HEK293 (cell line): ENCODE results near the gene ITGA3.
A peak's percentile ranks its signal among the peaks of the same experiment; 100 is the strongest.

Source experiments
- CTCF ChIA-PET: fragments of 350-600 bp; formaldehyde crosslinking; extraction: SDS; loops from one replicate; lab custom pipeline; 2021; ENCODE audit warnings: antibody characterized with exemption; lab: Yijun Ruan, JAX
- POLR2A ChIA-PET: fragments of 300-600 bp; formaldehyde crosslinking; extraction: SDS; loops from one replicate; lab custom pipeline; 2020; ENCODE audit warnings: antibody characterized with exemption, inconsistent platforms; lab: Yijun Ruan, JAX
- H3K27ac ChIP-seq: fragments of 200-500 bp; sonication (Bioruptor generic); 2 replicates; pipeline ENCODE4 v1.5.1; 2014; ENCODE audit warnings: low read depth, low read length, control low read depth, inconsistent platforms; ENCODE audit errors: extremely low read depth
- H3K36me3 ChIP-seq, 2 experiments: fragments of 200-500 bp in 1 of 2; sonication (Bioruptor generic) in 1 of 2; 1 replicate in 1 of 2; 2 replicates in 1 of 2; pipeline ENCODE4 v1.5.1; 2014 to 2017; ENCODE audit warnings: inconsistent platforms in 2 of 2, low read length in 2 of 2; ENCODE audit not compliant: control insufficient read depth in 2 of 2, insufficient read depth in 1 of 2
- H3K4me1 ChIP-seq: fragments of 200-500 bp; sonication (Bioruptor generic); 2 replicates; pipeline ENCODE4 v1.5.1; 2014; ENCODE audit warnings: mild to moderate bottlenecking, low read length, inconsistent platforms; ENCODE audit not compliant: control insufficient read depth, insufficient read depth
- H3K4me3 ChIP-seq: 2 replicates; pipeline ENCODE4 v1.5.1; 2011; ENCODE audit warnings: low read depth, mild to moderate bottlenecking, control low read depth, low read length, moderate library complexity
- H3K9me3 ChIP-seq: fragments of 200-500 bp; sonication (Bioruptor generic); 2 replicates; pipeline ENCODE4 v1.5.1; 2014; ENCODE audit warnings: low read depth, low read length, inconsistent platforms; ENCODE audit not compliant: control insufficient read depth, insufficient read depth
- GFI1B ChIP-seq: fragments of 450-650 bp; formaldehyde crosslinking; IDR thresholded peaks from 2 replicates; pipeline ENCODE4 v1.5.1; 2016; ENCODE audit warnings: missing biosample characterization, missing genetic modification characterization
- GLI2 ChIP-seq: fragments of 450-650 bp; formaldehyde crosslinking; IDR thresholded peaks from 2 replicates; pipeline ENCODE4; 2017; ENCODE audit warnings: missing biosample characterization, missing genetic modification characterization, low read depth, borderline replicate concordance
- GLIS1 ChIP-seq: fragments of 450-650 bp; formaldehyde crosslinking; IDR thresholded peaks from 2 replicates; pipeline ENCODE4 v1.5.1; 2016; ENCODE audit warnings: missing biosample characterization, missing genetic modification characterization
- OVOL3 ChIP-seq: fragments of 450-650 bp; formaldehyde crosslinking; IDR thresholded peaks from 2 replicates; pipeline ENCODE4 v1.5.1; 2016; ENCODE audit warnings: missing biosample characterization, missing genetic modification characterization
- SALL2 ChIP-seq: fragments of 450-650 bp; formaldehyde crosslinking; IDR thresholded peaks from 2 replicates; pipeline ENCODE4 v1.5.0; 2017; ENCODE audit warnings: missing biosample characterization, mild to moderate bottlenecking, missing genetic modification characterization, borderline replicate concordance
- WT1 ChIP-seq: fragments of 450-650 bp; formaldehyde crosslinking; IDR thresholded peaks from 2 replicates; pipeline ENCODE4 v1.5.1; 2016; ENCODE audit warnings: missing biosample characterization, missing genetic modification characterization
- ZBTB21 ChIP-seq: fragments of 450-650 bp; formaldehyde crosslinking; IDR thresholded peaks from 2 replicates; pipeline ENCODE4 v1.5.1; 2017; ENCODE audit warnings: missing biosample characterization, missing genetic modification characterization
- ZEB2 ChIP-seq: fragments of 450-650 bp; formaldehyde crosslinking; IDR thresholded peaks from 2 replicates; pipeline ENCODE4 v1.5.1; 2016; ENCODE audit warnings: missing biosample characterization, missing genetic modification characterization
- ZFP69B ChIP-seq: fragments of 450-650 bp; formaldehyde crosslinking; IDR thresholded peaks from 2 replicates; pipeline ENCODE4 v1.5.1; 2016; ENCODE audit warnings: missing biosample characterization, missing genetic modification characterization
- ZNF112 ChIP-seq: fragments of 450-650 bp; formaldehyde crosslinking; IDR thresholded peaks from 2 replicates; pipeline ENCODE4 v1.5.0; 2017; ENCODE audit warnings: missing biosample characterization, missing genetic modification characterization
- ZNF214 ChIP-seq: fragments of 450-650 bp; formaldehyde crosslinking; IDR thresholded peaks from 2 replicates; pipeline ENCODE4 v1.5.1; 2017; ENCODE audit warnings: missing biosample characterization, mild to moderate bottlenecking, missing genetic modification characterization, borderline replicate concordance
- ZNF221 ChIP-seq: fragments of 450-650 bp; formaldehyde crosslinking; IDR thresholded peaks from 2 replicates; pipeline ENCODE4 v1.5.1; 2017; ENCODE audit warnings: missing biosample characterization, missing genetic modification characterization, borderline replicate concordance
- ZNF24 ChIP-seq: fragments of 450-650 bp; formaldehyde crosslinking; IDR thresholded peaks from 2 replicates; pipeline ENCODE4 v1.5.1; 2016; ENCODE audit warnings: missing biosample characterization, missing genetic modification characterization
- ZNF302 ChIP-seq: fragments of 450-650 bp; formaldehyde crosslinking; IDR thresholded peaks from 2 replicates; pipeline ENCODE4 v1.5.1; 2016; ENCODE audit warnings: missing biosample characterization, missing genetic modification characterization, low read depth
- ZNF394 ChIP-seq: fragments of 450-650 bp; formaldehyde crosslinking; IDR thresholded peaks from 2 replicates; pipeline ENCODE4 v1.5.1; 2016; ENCODE audit warnings: missing biosample characterization, missing genetic modification characterization, mild to moderate bottlenecking, moderate library complexity, borderline replicate concordance
- ZNF473 ChIP-seq: fragments of 450-650 bp; formaldehyde crosslinking; IDR thresholded peaks from 2 replicates; pipeline ENCODE4 v1.5.1; 2017; ENCODE audit warnings: missing biosample characterization, missing genetic modification characterization
- ZNF600 ChIP-seq: fragments of 450-650 bp; formaldehyde crosslinking; IDR thresholded peaks from 2 replicates; pipeline ENCODE4 v1.5.1; 2016; ENCODE audit warnings: missing biosample characterization, missing genetic modification characterization
- ZNF629 ChIP-seq: fragments of 450-650 bp; formaldehyde crosslinking; IDR thresholded peaks from 2 replicates; pipeline ENCODE4 v1.5.1; 2017; ENCODE audit warnings: missing biosample characterization, missing genetic modification characterization
- ZNF76 ChIP-seq: fragments of 450-650 bp; formaldehyde crosslinking; IDR thresholded peaks from 2 replicates; pipeline ENCODE4; 2016; ENCODE audit warnings: low read depth, missing biosample characterization, missing genetic modification characterization, borderline replicate concordance
- ZNF768 ChIP-seq: fragments of 450-650 bp; formaldehyde crosslinking; IDR thresholded peaks from 2 replicates; pipeline ENCODE4 v1.5.1; 2018; ENCODE audit warnings: missing biosample characterization, mild to moderate bottlenecking, missing genetic modification characterization
- ZNF837 ChIP-seq: fragments of 450-650 bp; formaldehyde crosslinking; IDR thresholded peaks from 2 replicates; pipeline ENCODE4 v1.5.1; 2016; ENCODE audit warnings: missing biosample characterization, missing genetic modification characterization
- ZSCAN23 ChIP-seq: fragments of 450-650 bp; formaldehyde crosslinking; IDR thresholded peaks from 2 replicates; pipeline ENCODE4 v1.5.1; 2016; ENCODE audit warnings: missing biosample characterization, missing genetic modification characterization
- ZSCAN30 ChIP-seq: fragments of 450-650 bp; IDR thresholded peaks from 2 replicates; pipeline ENCODE4 v1.5.1; 2018; ENCODE audit warnings: missing biosample characterization, mild to moderate bottlenecking, missing genetic modification characterization, moderate library complexity
- TF ChIP-seq, protein P1 (sequence below): fragments of 450-650 bp; formaldehyde crosslinking; IDR thresholded peaks from 2 replicates; pipeline ENCODE4 v1.5.1; 2016; ENCODE audit warnings: missing biosample characterization, missing genetic modification characterization, low read depth
- TF ChIP-seq, protein P2 (sequence below): fragments of 450-650 bp; formaldehyde crosslinking; IDR thresholded peaks from 2 replicates; pipeline ENCODE4 v1.5.1; 2016; ENCODE audit warnings: missing biosample characterization, missing genetic modification characterization

Gene ITGA3

GRCh38 chr17:50080827-50081226 lies 24.9 kb downstream of the ITGA3 start:
- CTCF ChIA-PET, result interaction anchor here (0.7 to 5.9 kb wide), 6 partner anchors 13 to 68 kb away, joined by 3 to 50 read pairs (median 8); partner anchors contain the start of genes ITGA3 and PDK2
- Histone ChIP-seq H3K9me3 (no peaks in the 10 kb centered on the region), H3K4me1 (no peaks in the 10 kb centered on the region)
- TF ChIP-seq ZSCAN30 (tag by site-specific recombination), result no peak
- no peak for TF ChIP-seq ZNF837
- TF ChIP-seq ZNF214 (tag by site-specific recombination), result no peak
- TF ChIP-seq GFI1B, result no peak
- TF ChIP-seq GLI2 (tag by site-specific recombination), result no peak
- no peak for TF ChIP-seq SALL2 (tag by site-specific recombination)
- TF ChIP-seq ZEB2 (tag by site-specific recombination), result no peak
- TF ChIP-seq, all 188 proteins: peak for 0
- POLR2A ChIA-PET, result no interaction called here
- no peak overlapping the region for H3K27ac ChIP-seq
- H3K36me3 ChIP-seq, result peaks cover 0 to 42% of the 10 kb centered on the region in 2 experiments; a peak in 2 of 3 replicates
- H3K4me3 ChIP-seq, result no peak overlapping the region

GRCh38 chr17:50081757-50082156 lies 25.8 kb downstream of the ITGA3 start:
- TF ChIP-seq ZNF302 (tag by site-specific recombination) (no peak), ZNF24 (tag by site-specific recombination) (0 out of 2 replicates have a peak, but pooled peaks have one; percentile 34), ZNF629 (tag by site-specific recombination) (0 out of 2 replicates have a peak, but pooled peaks have one; percentile 14)
- TF ChIP-seq, protein P1, sequence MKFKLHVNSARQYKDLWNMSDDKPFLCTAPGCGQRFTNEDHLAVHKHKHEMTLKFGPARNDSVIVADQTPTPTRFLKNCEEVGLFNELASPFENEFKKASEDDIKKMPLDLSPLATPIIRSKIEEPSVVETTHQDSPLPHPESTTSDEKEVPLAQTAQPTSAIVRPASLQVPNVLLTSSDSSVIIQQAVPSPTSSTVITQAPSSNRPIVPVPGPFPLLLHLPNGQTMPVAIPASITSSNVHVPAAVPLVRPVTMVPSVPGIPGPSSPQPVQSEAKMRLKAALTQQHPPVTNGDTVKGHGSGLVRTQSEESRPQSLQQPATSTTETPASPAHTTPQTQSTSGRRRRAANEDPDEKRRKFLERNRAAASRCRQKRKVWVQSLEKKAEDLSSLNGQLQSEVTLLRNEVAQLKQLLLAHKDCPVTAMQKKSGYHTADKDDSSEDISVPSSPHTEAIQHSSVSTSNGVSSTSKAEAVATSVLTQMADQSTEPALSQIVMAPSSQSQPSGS (tag by site-specific recombination), result peak; percentile 83

DNA sequence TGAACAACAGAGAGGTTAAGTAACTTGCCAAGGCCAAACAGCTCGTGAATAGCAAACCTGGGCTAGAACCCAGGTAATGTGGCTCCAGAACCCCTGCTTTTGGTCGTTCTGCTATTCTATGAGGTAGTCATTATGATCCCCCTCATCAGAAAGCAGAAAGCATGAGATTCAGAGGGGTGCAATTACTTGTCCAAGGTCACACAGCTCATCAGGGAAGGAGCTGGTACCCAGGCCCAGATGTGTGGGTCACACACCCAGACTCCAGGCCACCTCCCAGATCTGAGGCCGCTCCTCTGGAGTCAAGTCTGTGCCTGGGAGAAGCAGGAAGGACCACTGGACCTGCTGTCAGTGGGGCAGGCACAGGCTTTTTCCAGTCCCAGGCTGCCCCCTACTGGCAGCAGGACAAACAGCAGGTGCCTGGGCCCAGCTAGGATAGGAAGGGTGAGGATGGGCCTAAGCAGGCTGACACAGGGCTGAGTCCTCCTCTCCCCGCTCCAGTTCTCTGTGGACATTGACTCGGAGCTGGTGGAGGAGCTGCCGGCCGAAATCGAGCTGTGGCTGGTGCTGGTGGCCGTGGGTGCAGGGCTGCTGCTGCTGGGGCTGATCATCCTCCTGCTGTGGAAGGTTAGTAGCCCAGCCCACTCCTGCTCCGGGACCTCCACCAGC lies 31.5 kb downstream of the ITGA3 start:
- Histone ChIP-seq H3K4me1 (no peaks in the 10 kb centered on the region), H3K9me3 (no peaks in the 10 kb centered on the region), H3K4me3 (no peak overlapping the region), H3K27ac (no peak overlapping the region), H3K36me3 (peaks cover 0 to 5% of the 10 kb centered on the region in 2 experiments; a peak in 2 of 3 replicates)
- ChIA-PET CTCF (interaction anchor here (0.6 to 3.7 kb wide), 55 partner anchors 10 to 675 kb away, joined by 3 to 171 read pairs (median 4); partner anchors contain the start of genes DLX3, ITGA3, PDK2 and SLC35B1), POLR2A (interaction anchor here (1.3 kb wide), 1 partner anchor 32 kb away, joined by 6 read pairs; the partner anchor contains the start of gene ITGA3)
- TF ChIP-seq ZNF221 (tag by site-specific recombination) (no peak), ZEB2 (tag by site-specific recombination) (no peak), OVOL3 (no peak), ZFP69B (tag by site-specific recombination) (peak; percentile 58; the same call in 1 of the 2 replicates), ZBTB21 (no peak), ZNF473 (tag by site-specific recombination) (no peak), ZNF394 (tag by site-specific recombination) (no peak), ZNF600 (tag by site-specific recombination) (0 out of 2 replicates have a peak, but pooled peaks have one; percentile 38), GLIS1 (peak; percentile 39; the same call in 1 of the 2 replicates), ZNF768 (0 out of 2 replicates have a peak, but pooled peaks have one; percentile 89), ZNF76 (tag by site-specific recombination) (no peak), ZSCAN23 (no peak), ZNF112 (tag by site-specific recombination) (no peak), WT1 (no peak)
- TF ChIP-seq, protein P1 (tag by site-specific recombination), result no peak
- TF ChIP-seq, protein P2, sequence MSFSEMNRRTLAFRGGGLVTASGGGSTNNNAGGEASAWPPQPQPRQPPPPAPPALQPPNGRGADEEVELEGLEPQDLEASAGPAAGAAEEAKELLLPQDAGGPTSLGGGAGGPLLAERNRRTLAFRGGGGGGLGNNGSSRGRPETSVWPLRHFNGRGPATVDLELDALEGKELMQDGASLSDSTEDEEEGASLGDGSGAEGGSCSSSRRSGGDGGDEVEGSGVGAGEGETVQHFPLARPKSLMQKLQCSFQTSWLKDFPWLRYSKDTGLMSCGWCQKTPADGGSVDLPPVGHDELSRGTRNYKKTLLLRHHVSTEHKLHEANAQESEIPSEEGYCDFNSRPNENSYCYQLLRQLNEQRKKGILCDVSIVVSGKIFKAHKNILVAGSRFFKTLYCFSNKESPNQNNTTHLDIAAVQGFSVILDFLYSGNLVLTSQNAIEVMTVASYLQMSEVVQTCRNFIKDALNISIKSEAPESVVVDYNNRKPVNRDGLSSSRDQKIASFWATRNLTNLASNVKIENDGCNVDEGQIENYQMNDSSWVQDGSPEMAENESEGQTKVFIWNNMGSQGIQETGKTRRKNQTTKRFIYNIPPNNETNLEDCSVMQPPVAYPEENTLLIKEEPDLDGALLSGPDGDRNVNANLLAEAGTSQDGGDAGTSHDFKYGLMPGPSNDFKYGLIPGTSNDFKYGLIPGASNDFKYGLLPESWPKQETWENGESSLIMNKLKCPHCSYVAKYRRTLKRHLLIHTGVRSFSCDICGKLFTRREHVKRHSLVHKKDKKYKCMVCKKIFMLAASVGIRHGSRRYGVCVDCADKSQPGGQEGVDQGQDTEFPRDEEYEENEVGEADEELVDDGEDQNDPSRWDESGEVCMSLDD (tag by site-specific recombination), result no peak

More at GRCh38 chr17:50081757-50082156, 25.8 kb downstream of the ITGA3 start:
- no peak overlapping the region for H3K4me3 ChIP-seq
- CTCF ChIA-PET, result interaction anchor here (1.3 to 5.9 kb wide), 6 partner anchors 8 to 84 kb away, joined by 3 to 50 read pairs (median 10); partner anchors contain the start of genes ITGA3 and PDK2
- no peaks in the 10 kb centered on the region for H3K4me1 ChIP-seq
- H3K27ac ChIP-seq, result no peak overlapping the region
- no peaks in the 10 kb centered on the region for H3K9me3 ChIP-seq
- POLR2A ChIA-PET, result no interaction called here
- H3K36me3 ChIP-seq, result peaks cover 0 to 42% of the 10 kb centered on the region in 2 experiments; a peak in 2 of 3 replicates
